Gastroesophageal sphincter (tissue), 4 donors: Measurements from ENCODE around the gene CEP120. TPM values are rescaled to one million over a fixed set of nuclear protein-coding genes. Genes with fewer than 3 reads are reported as not detected.
"Not testable (repeated sequence)": the region's sequence is repeated elsewhere in the genome, so short reads cannot be mapped to it uniquely, and the experiment has no call there.

Experiments
- ATAC-seq: fragments of 150-250 bp; one replicate; pipeline ENCODE4 v1.9.1; 2016; ENCODE audit warnings: mild to moderate bottlenecking, moderate library complexity
- H3K27ac ChIP-seq, 4 donors: fragments of 200-600 bp; sonication (generic) in 3 of 4; 1 replicate in 3 of 4; 2 replicates in 1 of 4; pipeline ENCODE4 v1.5.1; 2016 to 2019
- H3K27me3 ChIP-seq: fragments of 200-600 bp; sonication (generic); one replicate; pipeline ENCODE4 v1.5.1; 2019
- H3K36me3 ChIP-seq, 2 donors: fragments of 200-600 bp; sonication (generic); one replicate each; pipeline ENCODE4 v1.5.1; 2019; ENCODE audit warnings: control low read depth in 1 of 2
- H3K4me1 ChIP-seq, 3 donors: fragments of 200-600 bp; sonication (generic); 1 replicate in 2 of 3; 2 replicates in 1 of 3; pipeline ENCODE4 v1.5.1; 2016 to 2019; ENCODE audit warnings: control low read depth in 2 of 3
- H3K4me3 ChIP-seq, 2 donors: fragments of 200-600 bp; sonication (generic); one replicate each; pipeline ENCODE4 v1.5.1; 2019; ENCODE audit warnings: mild to moderate bottlenecking in 1 of 2, moderate library complexity in 1 of 2
- H3K9me3 ChIP-seq, 3 donors: fragments of 200-600 bp; sonication (generic); one replicate each; pipeline ENCODE4 v1.5.1; 2017 to 2019; ENCODE audit warnings: control low read depth in 2 of 3
- EP300 ChIP-seq: sonication (generic); formaldehyde crosslinking; IDR thresholded peaks from one replicate; pipeline ENCODE4 v1.6.1; 2017; ENCODE audit warnings: antibody characterized with exemption, mild to moderate bottlenecking
- POLR2A ChIP-seq, 2 donors: fragments of 450-650 bp; IDR thresholded peaks; one replicate each; pipeline ENCODE4 v1.6.1; 2017; ENCODE audit warnings: antibody characterized with exemption in 2 of 2, mild to moderate bottlenecking in 2 of 2, moderate library complexity in 1 of 2
- POLR2AphosphoS5 ChIP-seq: sonication (generic); formaldehyde crosslinking; IDR thresholded peaks from one replicate; pipeline ENCODE4 v1.6.1; 2017; ENCODE audit warnings: antibody characterized with exemption
- WGBS, 2 donors: methylation state at CpG; one replicate each; pipeline ENCODE4 v1.1.5; 2018; ENCODE audit warnings: low coverage in 1 of 2; 5-methylcytosine and 5-hydroxymethylcytosine counted together
- total RNA-seq, 4 donors: library from RNA; depleted of rRNA; stranded (reverse); fragments of >200 nt; gene quantifications; one replicate each; pipeline ENCODE4 v1.1.0, GENCODE V29; 2016
- TF ChIP-seq, protein P1 (sequence below), 4 experiments: fragments of 200-600 bp in 2 of 4; fragments of 450-650 bp in 2 of 4; sonication (generic) in 1 of 4; IDR thresholded peaks; one replicate each; pipeline ENCODE4 v1.5.1; 2017 to 2019; ENCODE audit warnings: antibody characterized with exemption in 4 of 4, mild to moderate bottlenecking in 2 of 4, moderate library complexity in 2 of 4

Gene CEP120
- total RNA-seq, 4 donors from 2014 or later = 17.2 to 26.8 (median 19.8) TPM

DNA sequence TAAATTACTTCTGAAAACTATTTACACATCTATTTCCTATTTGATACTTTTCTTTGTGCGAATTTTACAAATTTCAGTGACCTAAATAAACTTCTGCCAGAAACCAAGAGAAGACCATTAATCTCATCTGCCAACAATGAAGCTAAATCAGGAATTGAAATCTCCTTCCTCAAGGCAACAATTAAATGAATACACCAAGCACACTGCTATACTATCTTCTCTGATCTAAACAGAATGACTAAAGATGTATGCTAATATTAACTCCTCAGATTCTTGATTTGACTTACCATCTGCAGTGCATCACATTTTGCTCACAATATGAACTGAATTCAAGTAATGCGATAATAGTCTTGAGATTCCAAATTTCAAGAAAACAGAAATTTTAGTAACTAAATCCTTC lies 82.3 kb downstream of the CEP120 start:
- 52 to 66% methylated on average over 2 of the region's 2 CpGs for WGBS, 2 donors
- no peak overlapping the region for H3K27ac ChIP-seq
- ATAC-seq = no peak
- H3K4me1 ChIP-seq = peaks cover 0 to 12% (median 0%) of the 10 kb centered on the region in 3 donors
- H3K9me3 ChIP-seq = no peaks in the 10 kb centered on the region
- H3K27me3 ChIP-seq = no peaks in the 10 kb centered on the region
- TF ChIP-seq, protein P1, sequence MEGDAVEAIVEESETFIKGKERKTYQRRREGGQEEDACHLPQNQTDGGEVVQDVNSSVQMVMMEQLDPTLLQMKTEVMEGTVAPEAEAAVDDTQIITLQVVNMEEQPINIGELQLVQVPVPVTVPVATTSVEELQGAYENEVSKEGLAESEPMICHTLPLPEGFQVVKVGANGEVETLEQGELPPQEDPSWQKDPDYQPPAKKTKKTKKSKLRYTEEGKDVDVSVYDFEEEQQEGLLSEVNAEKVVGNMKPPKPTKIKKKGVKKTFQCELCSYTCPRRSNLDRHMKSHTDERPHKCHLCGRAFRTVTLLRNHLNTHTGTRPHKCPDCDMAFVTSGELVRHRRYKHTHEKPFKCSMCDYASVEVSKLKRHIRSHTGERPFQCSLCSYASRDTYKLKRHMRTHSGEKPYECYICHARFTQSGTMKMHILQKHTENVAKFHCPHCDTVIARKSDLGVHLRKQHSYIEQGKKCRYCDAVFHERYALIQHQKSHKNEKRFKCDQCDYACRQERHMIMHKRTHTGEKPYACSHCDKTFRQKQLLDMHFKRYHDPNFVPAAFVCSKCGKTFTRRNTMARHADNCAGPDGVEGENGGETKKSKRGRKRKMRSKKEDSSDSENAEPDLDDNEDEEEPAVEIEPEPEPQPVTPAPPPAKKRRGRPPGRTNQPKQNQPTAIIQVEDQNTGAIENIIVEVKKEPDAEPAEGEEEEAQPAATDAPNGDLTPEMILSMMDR (IDR thresholded peaks at IDR 0.05) = no peak
- no peak for TF ChIP-seq EP300
- no peak for TF ChIP-seq POLR2AphosphoS5
- no peak for TF ChIP-seq POLR2A (IDR thresholded peaks at IDR 0.05)
- H3K4me3 ChIP-seq = no peak overlapping the region
- no peaks in the 10 kb centered on the region for H3K36me3 ChIP-seq

- H3K27ac ChIP-seq, H3K36me3 ChIP-seq: not testable (repeated sequence)
- WGBS, 2 donors = 80 to 87% methylated on average over 5 to 8 of the region's 9 CpGs
These were observed 114.8 kb downstream of the CEP120 start for GRCh38 chr5:123308377-123308776.

GRCh38 chr5:123305751-123306150 lies 117.5 kb downstream of the CEP120 start:
- Histone ChIP-seq H3K4me1 (no peaks in the 10 kb centered on the region), H3K27me3 (no peaks in the 10 kb centered on the region), H3K9me3 (no peaks in the 10 kb centered on the region), H3K27ac (no peak overlapping the region), H3K4me3 (no peak overlapping the region), H3K36me3 (no peaks in the 10 kb centered on the region)
- TF ChIP-seq POLR2AphosphoS5 (no peak), EP300 (no peak), POLR2A (IDR thresholded peaks at IDR 0.05) (no peak)
- TF ChIP-seq, protein P1 (IDR thresholded peaks at IDR 0.05) = no peak
- 90% methylated on average over 4 of the region's 4 CpGs; no CpG with 5 or more reads in 1 of the 2 donors for WGBS, 2 donors
- no peak for ATAC-seq

More at GRCh38 chr5:123308377-123308776, 114.8 kb downstream of the CEP120 start:
- not testable (repeated sequence) for H3K9me3 ChIP-seq, H3K4me1 ChIP-seq, H3K27me3 ChIP-seq, H3K4me3 ChIP-seq, ATAC-seq

GRCh38 chr5:123304777-123305316 lies 118.4 kb downstream of the CEP120 start:
- Histone ChIP-seq H3K27ac (no peak overlapping the region), H3K4me3 (no peak overlapping the region), H3K36me3 (no peaks in the 10 kb centered on the region), H3K27me3 (no peaks in the 10 kb centered on the region), H3K4me1 (no peaks in the 10 kb centered on the region), H3K9me3 (peaks cover 0 to 6% (median 0%) of the 10 kb centered on the region in 3 donors)
- TF ChIP-seq POLR2A (IDR thresholded peaks at IDR 0.05) = no peak
- TF ChIP-seq, protein P1 (IDR thresholded peaks at IDR 0.05) = no peak
- TF ChIP-seq POLR2AphosphoS5 = no peak
- no peak for TF ChIP-seq EP300
- ATAC-seq = no peak

- Histone ChIP-seq H3K36me3 (no peaks in the 10 kb centered on the region), H3K4me1 (no peaks in the 10 kb centered on the region), H3K27me3 (no peaks in the 10 kb centered on the region), H3K27ac (no peak overlapping the region), H3K4me3 (no peak overlapping the region), H3K9me3 (peaks cover 0 to 11% (median 0%) of the 10 kb centered on the region in 3 donors)
- no peak for ATAC-seq
- no peak for TF ChIP-seq POLR2AphosphoS5
- no peak for TF ChIP-seq POLR2A (IDR thresholded peaks at IDR 0.05)
- TF ChIP-seq, protein P1 (IDR thresholded peaks at IDR 0.05) = no peak
- no peak for TF ChIP-seq EP300
- 77% methylated on average over 3 of the region's 3 CpGs; no CpG with 5 or more reads in 1 of the 2 donors for WGBS, 2 donors
These were observed 119.4 kb downstream of the CEP120 start for GRCh38 chr5:123303802-123304201.
